ENCODE data around the gene MBNL3.

Gene MBNL3

GRCh38 chrX:132518401-132518800 lies 29.6 kb upstream of the MBNL3 start:
- Histone ChIP-seq H2AFZ (ENCODE audit: low read length) (no peak overlapping the region), H3K79me2 (ENCODE audit: insufficient read depth, low read length) (no peaks in the 10 kb centered on the region), H3K4me3 (ENCODE audit: low read depth, low read length, poor library complexity, severe bottlenecking) (no peak overlapping the region), H4K20me1 (ENCODE audit: insufficient read depth, low read length) (no peaks in the 10 kb centered on the region), H3K9ac (ENCODE audit: low read length) (no peak overlapping the region), H3K9me3 (ENCODE audit: low read length) (no peaks in the 10 kb centered on the region), H3K4me1 (ENCODE audit: insufficient read depth, low read length, severe bottlenecking) (no peaks in the 10 kb centered on the region), H3K27ac (ENCODE audit: low read depth, low read length, poor library complexity, severe bottlenecking) (no peak overlapping the region), H3F3A (ENCODE audit: insufficient read depth, low read length) (no peaks in the 10 kb centered on the region), H3K36me3 (ENCODE audit: insufficient read depth, low read length) (no peaks in the 10 kb centered on the region), H3K9me2 (ENCODE audit: low read depth, low read length) (no peaks in the 10 kb centered on the region), H3K4me2 (ENCODE audit: low read length) (no peak overlapping the region), H3K27me3 (ENCODE audit: insufficient read depth, low read length) (no peaks in the 10 kb centered on the region)
- TF ChIP-seq, protein P1, sequence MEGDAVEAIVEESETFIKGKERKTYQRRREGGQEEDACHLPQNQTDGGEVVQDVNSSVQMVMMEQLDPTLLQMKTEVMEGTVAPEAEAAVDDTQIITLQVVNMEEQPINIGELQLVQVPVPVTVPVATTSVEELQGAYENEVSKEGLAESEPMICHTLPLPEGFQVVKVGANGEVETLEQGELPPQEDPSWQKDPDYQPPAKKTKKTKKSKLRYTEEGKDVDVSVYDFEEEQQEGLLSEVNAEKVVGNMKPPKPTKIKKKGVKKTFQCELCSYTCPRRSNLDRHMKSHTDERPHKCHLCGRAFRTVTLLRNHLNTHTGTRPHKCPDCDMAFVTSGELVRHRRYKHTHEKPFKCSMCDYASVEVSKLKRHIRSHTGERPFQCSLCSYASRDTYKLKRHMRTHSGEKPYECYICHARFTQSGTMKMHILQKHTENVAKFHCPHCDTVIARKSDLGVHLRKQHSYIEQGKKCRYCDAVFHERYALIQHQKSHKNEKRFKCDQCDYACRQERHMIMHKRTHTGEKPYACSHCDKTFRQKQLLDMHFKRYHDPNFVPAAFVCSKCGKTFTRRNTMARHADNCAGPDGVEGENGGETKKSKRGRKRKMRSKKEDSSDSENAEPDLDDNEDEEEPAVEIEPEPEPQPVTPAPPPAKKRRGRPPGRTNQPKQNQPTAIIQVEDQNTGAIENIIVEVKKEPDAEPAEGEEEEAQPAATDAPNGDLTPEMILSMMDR (IDR thresholded peaks at IDR 0.05; ENCODE audit: low read length) = no peak
- no peak for TF ChIP-seq EZH2 (IDR thresholded peaks at IDR 0.05; ENCODE audit: borderline replicate concordance, low read length)

- Histone ChIP-seq H3K9ac (ENCODE audit: low read length) (no peak overlapping the region), H3K79me2 (ENCODE audit: insufficient read depth, low read length) (no peaks in the 10 kb centered on the region), H2AFZ (ENCODE audit: low read length) (no peak overlapping the region), H3K9me2 (ENCODE audit: low read depth, low read length) (no peaks in the 10 kb centered on the region), H3K36me3 (ENCODE audit: insufficient read depth, low read length) (no peaks in the 10 kb centered on the region), H3F3A (ENCODE audit: insufficient read depth, low read length) (no peaks in the 10 kb centered on the region), H3K4me1 (ENCODE audit: insufficient read depth, low read length, severe bottlenecking) (no peaks in the 10 kb centered on the region), H3K27ac (ENCODE audit: low read depth, low read length, poor library complexity, severe bottlenecking) (no peak overlapping the region), H3K9me3 (ENCODE audit: low read length) (no peaks in the 10 kb centered on the region), H3K4me2 (ENCODE audit: low read length) (no peak overlapping the region), H3K4me3 (ENCODE audit: low read depth, low read length, poor library complexity, severe bottlenecking) (no peak overlapping the region), H3K27me3 (ENCODE audit: insufficient read depth, low read length) (no peaks in the 10 kb centered on the region), H4K20me1 (ENCODE audit: insufficient read depth, low read length) (no peaks in the 10 kb centered on the region)
- no peak for TF ChIP-seq EZH2 (IDR thresholded peaks at IDR 0.05; ENCODE audit: borderline replicate concordance, low read length)
- TF ChIP-seq, protein P1 (IDR thresholded peaks at IDR 0.05; ENCODE audit: low read length) = no peak
Measured at GRCh38 chrX:132508834-132509233, 20.0 kb upstream of the MBNL3 start.

GRCh38 chrX:132505116-132505515 lies 16.3 kb upstream of the MBNL3 start:
- Histone ChIP-seq H3F3A (ENCODE audit: insufficient read depth, low read length) (no peaks in the 10 kb centered on the region), H2AFZ (ENCODE audit: low read length) (no peak overlapping the region), H3K4me1 (ENCODE audit: insufficient read depth, low read length, severe bottlenecking) (no peaks in the 10 kb centered on the region), H3K9me2 (ENCODE audit: low read depth, low read length) (no peaks in the 10 kb centered on the region), H3K4me2 (ENCODE audit: low read length) (no peak overlapping the region), H3K27ac (ENCODE audit: low read depth, low read length, poor library complexity, severe bottlenecking) (no peak overlapping the region), H3K9me3 (ENCODE audit: low read length) (no peaks in the 10 kb centered on the region), H3K36me3 (ENCODE audit: insufficient read depth, low read length) (no peaks in the 10 kb centered on the region), H3K9ac (ENCODE audit: low read length) (no peak overlapping the region), H3K27me3 (ENCODE audit: insufficient read depth, low read length) (no peaks in the 10 kb centered on the region), H4K20me1 (ENCODE audit: insufficient read depth, low read length) (no peaks in the 10 kb centered on the region), H3K79me2 (ENCODE audit: insufficient read depth, low read length) (no peaks in the 10 kb centered on the region), H3K4me3 (ENCODE audit: low read depth, low read length, poor library complexity, severe bottlenecking) (no peak overlapping the region)
- TF ChIP-seq, protein P1 (IDR thresholded peaks at IDR 0.05; ENCODE audit: low read length) = no peak; the same call in 1 of the 2 replicates
- no peak for TF ChIP-seq EZH2 (IDR thresholded peaks at IDR 0.05; ENCODE audit: borderline replicate concordance, low read length)

Measured in OCI-LY1 (cell line).